Lower leg skin (tissue), 3 donors: ENCODE data around the gene JADE3.

Experiments used
- POLR2A ChIP-seq, 2 donors: fragments of 450-650 bp; IDR thresholded peaks; one replicate each; pipeline ENCODE4 v1.6.1; 2016 to 2017; ENCODE audit warnings: antibody characterized with exemption in 2 of 2, mild to moderate bottlenecking in 1 of 2, moderate library complexity in 1 of 2
- TF ChIP-seq, protein P1 (sequence below), 3 donors: fragments of 450-650 bp; IDR thresholded peaks; one replicate each; pipeline ENCODE4 v1.5.1; 2016; ENCODE audit warnings: antibody characterized with exemption in 3 of 3, mild to moderate bottlenecking in 3 of 3, moderate library complexity in 2 of 3

DNA sequence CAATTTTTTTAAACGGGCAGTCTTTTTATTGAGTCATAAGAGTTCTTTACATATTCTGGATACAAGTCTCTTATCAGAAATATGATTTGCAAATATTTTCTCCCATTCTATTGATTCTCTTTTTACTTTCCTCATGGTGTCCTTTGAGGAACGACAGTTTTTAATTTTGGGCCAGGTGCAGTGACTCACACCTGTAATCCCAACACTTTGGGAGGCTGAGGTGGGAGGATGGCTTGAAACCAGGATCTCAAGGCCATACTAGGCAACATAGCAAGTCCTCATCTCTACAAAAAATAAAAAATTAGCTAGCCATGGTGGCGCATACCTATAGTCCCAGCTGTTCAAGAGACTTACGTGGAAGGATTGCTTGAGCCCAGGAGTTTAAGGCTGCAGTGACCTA is 99.9 kb downstream of the JADE3 start:
- TF ChIP-seq, protein P1, sequence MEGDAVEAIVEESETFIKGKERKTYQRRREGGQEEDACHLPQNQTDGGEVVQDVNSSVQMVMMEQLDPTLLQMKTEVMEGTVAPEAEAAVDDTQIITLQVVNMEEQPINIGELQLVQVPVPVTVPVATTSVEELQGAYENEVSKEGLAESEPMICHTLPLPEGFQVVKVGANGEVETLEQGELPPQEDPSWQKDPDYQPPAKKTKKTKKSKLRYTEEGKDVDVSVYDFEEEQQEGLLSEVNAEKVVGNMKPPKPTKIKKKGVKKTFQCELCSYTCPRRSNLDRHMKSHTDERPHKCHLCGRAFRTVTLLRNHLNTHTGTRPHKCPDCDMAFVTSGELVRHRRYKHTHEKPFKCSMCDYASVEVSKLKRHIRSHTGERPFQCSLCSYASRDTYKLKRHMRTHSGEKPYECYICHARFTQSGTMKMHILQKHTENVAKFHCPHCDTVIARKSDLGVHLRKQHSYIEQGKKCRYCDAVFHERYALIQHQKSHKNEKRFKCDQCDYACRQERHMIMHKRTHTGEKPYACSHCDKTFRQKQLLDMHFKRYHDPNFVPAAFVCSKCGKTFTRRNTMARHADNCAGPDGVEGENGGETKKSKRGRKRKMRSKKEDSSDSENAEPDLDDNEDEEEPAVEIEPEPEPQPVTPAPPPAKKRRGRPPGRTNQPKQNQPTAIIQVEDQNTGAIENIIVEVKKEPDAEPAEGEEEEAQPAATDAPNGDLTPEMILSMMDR (IDR thresholded peaks at IDR 0.05), result no peak
- TF ChIP-seq POLR2A (IDR thresholded peaks at IDR 0.05), result no peak
